Head of caudate nucleus (tissue), 42 donors: ENCODE results near the gene SUSD1.

Source experiments
- DNase-seq, 42 donors: peaks; one replicate each; pipeline versions ENCODE4 v3.0.0 to v3.0.0-alpha.2; 2020 to 2021; ENCODE audit warnings: mixed read lengths in 7 of 42
- intact Hi-C: fragments of 100-400 bp; cut with DNase I; formaldehyde crosslinking; loops from one replicate; pipeline ENCODE4 v1.15.0; 2022

The SUSD1 gene

GRCh38 chr9:112059145-112059965 lies 115.7 kb downstream of the SUSD1 start:
- DNase-seq, result peak in 25 of 42 donors; percentile 5 to 79 (median 39)
- intact Hi-C loops, result no loop called here

- peak in 3 of 42 donors; percentile 16 to 28 (median 26) for DNase-seq
- intact Hi-C loops, result no loop called here
Measured at GRCh38 chr9:112056996-112057395, 118.1 kb downstream of the SUSD1 start.

- intact Hi-C loops, result no loop called here
- no peak for DNase-seq
Measured at GRCh38 chr9:112054916-112055315, 120.2 kb downstream of the SUSD1 start.

GRCh38 chr9:112051812-112052211 lies 123.3 kb downstream of the SUSD1 start:
- DNase-seq, result peak in 2 of 42 donors; percentile 14 to 18
- intact Hi-C loops, result no loop called here

- intact Hi-C loops, result no loop called here
- DNase-seq, result peak in 3 of 42 donors; percentile 13 to 40 (median 21)
Measured at GRCh38 chr9:112050544-112051475, 124.3 kb downstream of the SUSD1 start.

- DNase-seq, result peak in 1 of 42 donors; percentile 26
- intact Hi-C loops, result no loop called here
Measured at GRCh38 chr9:112049811-112050516, 125.1 kb downstream of the SUSD1 start.

- peak in 6 of 42 donors; percentile 29 to 59 (median 40) for DNase-seq
- intact Hi-C loops, result no loop called here
Measured at GRCh38 chr9:112048924-112049691, 126.0 kb downstream of the SUSD1 start.

- DNase-seq, result no peak
- intact Hi-C loops, result no loop called here
Measured at GRCh38 chr9:112047538-112048066, 127.5 kb downstream of the SUSD1 start.

GRCh38 chr9:112046181-112046580 lies 128.9 kb downstream of the SUSD1 start:
- DNase-seq, result no peak
- intact Hi-C loops, result no loop called here

GRCh38 chr9:112044881-112045280 lies 130.2 kb downstream of the SUSD1 start:
- intact Hi-C loops, result no loop called here

GRCh38 chr9:112044186-112044585 lies 130.9 kb downstream of the SUSD1 start:
- intact Hi-C loops, result no loop called here
- peak in 1 of 42 donors; percentile 4 for DNase-seq

More at GRCh38 chr9:112044881-112045280, 130.2 kb downstream of the SUSD1 start:
- DNase-seq, result no peak

- no peak for DNase-seq
- intact Hi-C loops, result no loop called here
Measured at GRCh38 chr9:112043423-112043822, 131.7 kb downstream of the SUSD1 start.

- peak in 1 of 42 donors; percentile 12 for DNase-seq
- intact Hi-C loops, result no loop called here
Measured at GRCh38 chr9:112042769-112043168, 132.3 kb downstream of the SUSD1 start.

- intact Hi-C loops, result no loop called here
- DNase-seq, result peak in 1 of 42 donors; percentile 6
Measured at GRCh38 chr9:112042244-112042638, 132.9 kb downstream of the SUSD1 start.

- DNase-seq, result peak in 1 of 42 donors; percentile 31
- intact Hi-C loops, result no loop called here
Measured at GRCh38 chr9:112041536-112042243, 133.4 kb downstream of the SUSD1 start.

GRCh38 chr9:112041199-112041535 lies 133.9 kb downstream of the SUSD1 start:
- intact Hi-C loops, result no loop called here
- DNase-seq, result peak in 1 of 42 donors; percentile 19

- peak in 1 of 42 donors; percentile 9 for DNase-seq
- intact Hi-C loops, result no loop called here
Measured at GRCh38 chr9:112038017-112038408, 137.1 kb downstream of the SUSD1 start.
